ENCODE results near the gene OR2AJ1.

OR2AJ1 gene, protein sequence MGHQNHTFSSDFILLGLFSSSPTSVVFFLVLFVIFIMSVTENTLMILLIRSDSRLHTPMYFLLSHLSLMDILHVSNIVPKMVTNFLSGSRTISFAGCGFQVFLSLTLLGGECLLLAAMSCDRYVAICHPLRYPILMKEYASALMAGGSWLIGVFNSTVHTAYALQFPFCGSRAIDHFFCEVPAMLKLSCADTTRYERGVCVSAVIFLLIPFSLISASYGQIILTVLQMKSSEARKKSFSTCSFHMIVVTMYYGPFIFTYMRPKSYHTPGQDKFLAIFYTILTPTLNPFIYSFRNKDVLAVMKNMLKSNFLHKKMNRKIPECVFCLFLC

DNA sequence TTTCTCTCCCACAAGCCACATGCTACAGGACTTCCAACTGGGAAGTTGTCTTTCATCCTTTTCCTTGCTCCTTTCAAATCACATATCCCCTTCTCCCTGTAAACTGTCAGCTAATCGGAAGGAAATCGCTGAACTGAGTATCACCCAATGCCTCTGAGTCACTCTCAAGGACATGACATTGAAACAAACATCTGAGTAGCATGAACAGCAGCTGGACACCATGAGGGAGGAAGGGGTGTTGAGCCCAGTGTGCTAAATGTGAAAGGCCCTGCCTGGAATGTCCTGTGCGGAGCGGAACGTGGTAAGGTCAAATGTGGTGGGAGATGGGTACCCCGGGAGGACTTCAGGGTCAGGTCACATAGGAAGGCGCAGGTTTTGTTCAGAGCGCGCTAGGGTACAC is at the start of gene OR2AJ1:
OR2AJ1 (plus strand) TSS at position 22 of the 400 bp plus-strand sequence. CDS start 8,880 bp downstream, outside the sequence.
- Histone ChIP-seq H3K9ac (ENCODE audit: low read depth, low read length) (no peak within 1 kb of the TSS), H3K4me1 (ENCODE audit: insufficient read depth, low read length) (no peaks in the 10 kb centered on the region), H3K9me3 (ENCODE audit: control insufficient read depth, insufficient read depth, low read length) (no peaks in the 10 kb centered on the region), H3K36me3 (ENCODE audit: insufficient read depth, low read length) (no peaks in the 10 kb centered on the region)

DNA sequence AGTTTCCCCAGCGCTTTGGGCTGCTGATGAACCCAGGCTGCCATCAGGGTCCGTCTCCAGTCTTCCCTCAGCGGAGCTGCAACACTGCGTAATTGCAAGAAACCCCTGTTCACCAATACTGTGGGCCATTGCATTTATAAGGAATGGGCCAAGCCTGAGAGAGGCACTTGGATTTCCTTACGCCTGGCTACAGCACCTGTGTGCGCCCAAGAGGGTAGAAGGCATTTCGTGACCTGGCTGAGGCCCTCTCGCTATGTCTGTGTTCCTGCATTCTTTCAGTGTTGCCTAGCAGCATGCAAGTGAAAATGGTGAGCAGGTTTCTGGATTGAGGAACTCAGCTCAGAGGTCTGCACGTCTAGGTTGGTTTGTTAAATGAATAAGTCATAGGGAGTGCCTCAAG is 41.3 kb upstream of the OR2AJ1 start:
- Histone ChIP-seq H3K4me1 (ENCODE audit: insufficient read depth, low read length) (no peaks in the 10 kb centered on the region), H3K36me3 (ENCODE audit: insufficient read depth, low read length) (no peaks in the 10 kb centered on the region), H3K9me3 (ENCODE audit: control insufficient read depth, insufficient read depth, low read length) (no peaks in the 10 kb centered on the region), H3K9ac (ENCODE audit: low read depth, low read length) (no peak overlapping the region)

DNA sequence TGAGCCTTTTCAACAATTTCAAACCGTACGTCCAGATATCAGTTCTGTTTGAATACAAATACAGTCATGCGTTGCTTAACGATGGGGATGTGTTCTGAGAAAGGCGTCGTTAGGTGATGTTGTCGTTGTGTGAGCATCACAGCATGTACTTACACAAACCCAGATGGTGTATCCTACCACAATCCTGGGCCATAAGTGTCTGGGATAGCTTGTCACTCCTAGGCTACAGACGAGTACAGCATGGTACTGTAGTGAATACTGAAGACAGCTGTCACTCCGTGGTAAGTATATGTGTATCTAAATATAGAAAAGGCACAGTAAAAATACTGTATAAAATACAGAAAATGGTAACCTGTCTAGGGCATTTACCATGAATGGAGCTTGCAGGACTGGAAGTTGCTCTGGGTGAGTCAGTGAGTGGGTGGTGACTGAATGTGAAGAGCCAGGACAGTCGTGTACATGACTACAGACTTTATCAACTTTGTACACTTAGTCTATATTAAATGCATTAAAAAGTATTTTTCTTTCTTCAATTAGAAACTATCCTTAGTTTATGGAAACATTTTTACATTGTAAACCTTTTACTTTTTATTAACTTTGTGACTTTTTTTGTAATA is 39.8 kb upstream of the OR2AJ1 start:
- H3K36me3 ChIP-seq (ENCODE audit: insufficient read depth, low read length), result no peaks in the 10 kb centered on the region
- H3K9ac ChIP-seq (ENCODE audit: low read depth, low read length), result no peak overlapping the region
- H3K9me3 ChIP-seq (ENCODE audit: control insufficient read depth, insufficient read depth, low read length), result no peaks in the 10 kb centered on the region
- H3K4me1 ChIP-seq (ENCODE audit: insufficient read depth, low read length), result no peaks in the 10 kb centered on the region

GRCh38 chr1:247895163-247895637 is 29.5 kb upstream of the OR2AJ1 start, which contains the start of gene OR2W3:
TSS of gene OR2W3 (plus strand) at chr1:247895587. CDS start at chr1:247895587, 0 bp downstream.
- Histone ChIP-seq H3K9me3 (ENCODE audit: control insufficient read depth, insufficient read depth, low read length) (no peaks in the 10 kb centered on the region; the same call in 1 of the 2 replicates), H3K36me3 (ENCODE audit: insufficient read depth, low read length) (no peaks in the 10 kb centered on the region), H3K9ac (ENCODE audit: low read depth, low read length) (no peak within 1 kb of the TSS), H3K4me1 (ENCODE audit: insufficient read depth, low read length) (no peaks in the 10 kb centered on the region)

DNA sequence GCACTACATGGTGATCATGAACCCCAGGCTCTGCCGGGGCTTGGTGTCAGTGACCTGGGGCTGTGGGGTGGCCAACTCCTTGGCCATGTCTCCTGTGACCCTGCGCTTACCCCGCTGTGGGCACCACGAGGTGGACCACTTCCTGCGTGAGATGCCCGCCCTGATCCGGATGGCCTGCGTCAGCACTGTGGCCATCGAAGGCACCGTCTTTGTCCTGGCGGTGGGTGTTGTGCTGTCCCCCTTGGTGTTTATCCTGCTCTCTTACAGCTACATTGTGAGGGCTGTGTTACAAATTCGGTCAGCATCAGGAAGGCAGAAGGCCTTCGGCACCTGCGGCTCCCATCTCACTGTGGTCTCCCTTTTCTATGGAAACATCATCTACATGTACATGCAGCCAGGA is 28.7 kb upstream of the OR2AJ1 start:
- no peaks in the 10 kb centered on the region for H3K36me3 ChIP-seq (ENCODE audit: insufficient read depth, low read length)
- H3K9me3 ChIP-seq (ENCODE audit: control insufficient read depth, insufficient read depth, low read length), result no peaks in the 10 kb centered on the region; the same call in 1 of the 2 replicates
- H3K4me1 ChIP-seq (ENCODE audit: insufficient read depth, low read length), result no peaks in the 10 kb centered on the region
- no peak overlapping the region for H3K9ac ChIP-seq (ENCODE audit: low read depth, low read length)

- H3K9me3 ChIP-seq (ENCODE audit: control insufficient read depth, insufficient read depth, low read length), result peaks cover 4% of the 10 kb centered on the region; the same call in 1 of the 2 replicates
- no peaks in the 10 kb centered on the region for H3K4me1 ChIP-seq (ENCODE audit: insufficient read depth, low read length)
- H3K36me3 ChIP-seq (ENCODE audit: insufficient read depth, low read length), result no peaks in the 10 kb centered on the region
- H3K9ac ChIP-seq (ENCODE audit: low read depth, low read length), result no peak overlapping the region
These were observed 20.6 kb upstream of the OR2AJ1 start for GRCh38 chr1:247904122-247904521.

DNA sequence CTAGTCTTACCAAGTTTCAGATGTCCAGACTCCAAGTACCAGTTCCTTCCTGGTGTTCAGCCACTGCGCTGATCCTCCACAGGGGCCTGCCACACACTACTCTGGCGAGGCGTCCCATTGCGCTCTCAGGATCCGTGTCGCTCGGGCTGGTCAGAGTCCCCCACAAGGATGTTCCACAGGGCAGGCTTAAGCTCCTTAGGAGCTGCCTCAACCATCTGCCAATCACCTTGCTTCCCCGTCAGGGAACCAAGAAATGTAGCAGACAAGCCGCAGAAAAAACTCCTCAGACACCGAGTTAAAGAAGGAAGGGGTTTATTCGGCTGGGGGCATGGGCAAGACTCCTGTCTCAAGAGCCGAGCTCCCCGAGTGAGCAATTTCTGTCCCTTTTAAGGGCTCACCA is 19.5 kb upstream of the OR2AJ1 start:
- Histone ChIP-seq H3K36me3 (ENCODE audit: insufficient read depth, low read length) (no peaks in the 10 kb centered on the region), H3K9ac (ENCODE audit: low read depth, low read length) (no peak overlapping the region), H3K9me3 (ENCODE audit: control insufficient read depth, insufficient read depth, low read length) (peaks cover 4% of the 10 kb centered on the region; the same call in 1 of the 2 replicates)

GRCh38 chr1:247905910-247906503 is 18.7 kb upstream of the OR2AJ1 start:
- peaks cover 4% of the 10 kb centered on the region; the same call in 1 of the 2 replicates for H3K9me3 ChIP-seq (ENCODE audit: control insufficient read depth, insufficient read depth, low read length)
- no peak overlapping the region for H3K9ac ChIP-seq (ENCODE audit: low read depth, low read length)
- H3K36me3 ChIP-seq (ENCODE audit: insufficient read depth, low read length), result no peaks in the 10 kb centered on the region
- no peaks in the 10 kb centered on the region for H3K4me1 ChIP-seq (ENCODE audit: insufficient read depth, low read length)

More for the DNA sequence above, 19.5 kb upstream of the OR2AJ1 start:
- H3K4me1 ChIP-seq (ENCODE audit: insufficient read depth, low read length), result no peaks in the 10 kb centered on the region

DNA sequence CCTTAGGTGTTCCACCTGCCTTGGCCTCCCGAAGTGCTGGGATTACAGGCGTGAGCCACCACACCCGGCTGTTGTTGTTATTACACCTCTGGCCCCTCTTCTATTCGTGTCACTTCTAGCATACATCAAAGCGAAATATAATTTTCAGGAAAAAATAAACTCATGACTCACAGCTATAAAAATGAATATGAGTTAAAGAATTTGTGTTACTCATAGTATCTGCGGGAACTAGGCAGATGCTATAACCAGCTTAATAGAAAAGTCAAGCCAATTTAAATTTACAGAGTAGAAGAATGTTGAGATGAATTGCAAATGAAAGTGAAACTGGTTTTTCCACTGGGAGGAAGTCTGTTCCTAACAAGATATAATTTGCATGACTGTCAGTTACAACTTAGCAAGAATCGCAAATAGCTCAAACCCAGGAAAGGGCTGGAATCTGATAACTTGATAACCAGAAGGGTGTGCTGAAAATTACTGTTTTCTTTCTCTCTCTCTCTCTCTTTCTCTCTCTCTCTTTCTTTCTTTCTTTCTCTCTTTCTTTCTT is 18.1 kb upstream of the OR2AJ1 start:
- Histone ChIP-seq H3K9me3 (ENCODE audit: control insufficient read depth, insufficient read depth, low read length) (peaks cover 4% of the 10 kb centered on the region; the same call in 1 of the 2 replicates), H3K9ac (ENCODE audit: low read depth, low read length) (no peak overlapping the region), H3K36me3 (ENCODE audit: insufficient read depth, low read length) (no peaks in the 10 kb centered on the region), H3K4me1 (ENCODE audit: insufficient read depth, low read length) (no peaks in the 10 kb centered on the region)

DNA sequence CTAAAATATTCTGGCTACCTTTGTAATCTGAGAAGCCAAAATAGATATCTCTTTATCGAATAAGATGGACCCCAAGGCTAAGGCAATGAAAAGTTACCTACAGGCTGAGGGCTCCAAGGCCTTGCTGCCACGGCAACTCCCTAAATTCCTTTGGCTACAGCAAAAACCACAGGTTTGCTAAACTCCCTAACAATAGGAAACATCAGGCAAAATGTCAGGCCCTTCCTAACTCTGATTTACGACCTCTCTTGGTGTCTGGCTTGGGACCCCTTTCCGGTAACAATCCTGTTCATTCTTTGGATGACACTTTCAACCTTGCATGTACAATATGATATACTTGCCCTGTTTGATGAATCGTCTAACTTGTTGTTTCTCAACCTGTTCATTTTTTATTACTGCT is 15.9 kb upstream of the OR2AJ1 start:
- Histone ChIP-seq H3K9me3 (ENCODE audit: control insufficient read depth, insufficient read depth, low read length) (peaks cover 4% of the 10 kb centered on the region; the same call in 1 of the 2 replicates), H3K9ac (ENCODE audit: low read depth, low read length) (no peak overlapping the region), H3K4me1 (ENCODE audit: insufficient read depth, low read length) (no peaks in the 10 kb centered on the region), H3K36me3 (ENCODE audit: insufficient read depth, low read length) (no peaks in the 10 kb centered on the region)

GRCh38 chr1:247913786-247914185 is 10.9 kb upstream of the OR2AJ1 start:
- Histone ChIP-seq H3K9ac (ENCODE audit: low read depth, low read length) (no peak overlapping the region), H3K9me3 (ENCODE audit: control insufficient read depth, insufficient read depth, low read length) (peaks cover 3% of the 10 kb centered on the region; the same call in 1 of the 2 replicates), H3K4me1 (ENCODE audit: insufficient read depth, low read length) (no peaks in the 10 kb centered on the region), H3K36me3 (ENCODE audit: insufficient read depth, low read length) (no peaks in the 10 kb centered on the region)

DNA sequence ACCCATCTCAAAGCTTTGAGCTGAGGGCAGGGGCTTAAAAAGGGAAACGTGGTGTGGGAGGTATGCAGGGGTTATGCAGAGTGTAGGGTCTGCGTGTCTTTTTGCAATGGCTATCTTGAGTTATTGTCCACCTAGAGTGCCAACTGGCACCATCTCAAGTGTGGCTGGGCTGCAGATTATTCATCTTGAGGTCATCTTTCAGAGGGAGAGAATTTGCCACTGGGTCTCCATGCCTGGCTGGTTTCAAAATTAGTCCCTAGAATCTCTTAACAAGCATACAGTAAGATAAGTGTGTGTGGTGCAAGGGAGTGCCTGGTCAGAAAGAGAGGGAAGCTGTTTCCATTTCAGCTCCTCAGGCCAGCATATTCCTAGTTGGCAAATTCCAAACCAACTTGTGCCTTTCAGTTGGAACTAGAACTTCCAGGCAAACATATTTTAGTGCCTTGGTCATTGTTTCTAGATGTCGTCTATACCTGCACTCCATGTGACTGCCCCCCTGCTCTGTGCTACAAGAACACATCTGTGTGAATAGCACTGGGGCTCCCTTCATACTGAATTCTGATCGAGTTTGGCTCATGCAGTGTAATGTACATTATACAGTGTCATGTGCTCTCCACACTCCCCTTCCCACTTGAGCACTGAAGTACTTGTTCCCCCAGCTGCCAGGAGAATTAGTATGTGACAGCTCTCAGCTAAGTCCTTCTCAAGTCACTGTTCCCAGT is 9.6 kb upstream of the OR2AJ1 start:
- H3K9me3 ChIP-seq (ENCODE audit: control insufficient read depth, insufficient read depth, low read length), result no peaks in the 10 kb centered on the region
- no peaks in the 10 kb centered on the region for H3K36me3 ChIP-seq (ENCODE audit: insufficient read depth, low read length)
- no peaks in the 10 kb centered on the region for H3K4me1 ChIP-seq (ENCODE audit: insufficient read depth, low read length)
- no peak overlapping the region for H3K9ac ChIP-seq (ENCODE audit: low read depth, low read length)

- Histone ChIP-seq H3K9me3 (ENCODE audit: control insufficient read depth, insufficient read depth, low read length) (no peaks in the 10 kb centered on the region), H3K36me3 (ENCODE audit: insufficient read depth, low read length) (no peaks in the 10 kb centered on the region), H3K4me1 (ENCODE audit: insufficient read depth, low read length) (no peaks in the 10 kb centered on the region), H3K9ac (ENCODE audit: low read depth, low read length) (no peak within 1 kb of the TSS)
These were observed 4.7 kb upstream of the OR2AJ1 start, which contains the start of gene OR2T8 for GRCh38 chr1:247919952-247920351. TSS of gene OR2T8 (plus strand) at chr1:247920252. CDS start at chr1:247921018, 766 bp downstream.

DNA sequence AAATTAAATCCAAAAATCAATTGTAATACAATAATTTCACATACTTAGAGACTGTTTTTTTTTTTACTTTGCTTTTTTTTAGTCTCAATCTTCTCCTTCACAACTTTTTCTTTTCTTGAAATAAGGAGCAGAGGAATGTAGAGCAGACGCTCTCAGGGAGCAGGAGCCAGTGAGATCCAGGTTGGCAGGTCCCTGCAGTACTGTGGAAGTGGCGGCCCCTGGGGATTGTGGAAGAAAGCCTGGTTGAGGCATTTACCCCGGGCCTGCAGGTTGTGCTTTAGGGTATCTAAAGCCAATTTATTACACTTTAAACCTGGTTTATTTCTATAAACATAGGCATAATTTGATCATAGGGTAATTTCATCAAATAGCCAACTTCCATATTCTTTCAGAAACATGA is 748 bp upstream of the OR2AJ1 start:
- Histone ChIP-seq H3K9ac (ENCODE audit: low read depth, low read length) (no peak overlapping the region), H3K9me3 (ENCODE audit: control insufficient read depth, insufficient read depth, low read length) (no peaks in the 10 kb centered on the region)

More for the DNA sequence above, 748 bp upstream of the OR2AJ1 start:
- no peaks in the 10 kb centered on the region for H3K36me3 ChIP-seq (ENCODE audit: insufficient read depth, low read length)
- no peaks in the 10 kb centered on the region for H3K4me1 ChIP-seq (ENCODE audit: insufficient read depth, low read length)
